ENCODE data around the gene KDM7A.

Gene KDM7A

GRCh38 chr7:140176811-140177702 is at the start of gene KDM7A:
Gene KDM7A (minus strand): TSS chr7:140176983. CDS start chr7:140176937, 46 bp downstream.
- Histone ChIP-seq H3K9me3 (ENCODE audit: insufficient read depth, low read length) (no peaks in the 10 kb centered on the region), H3K36me3 (ENCODE audit: insufficient read depth, insufficient read length, low read length) (no peaks in the 10 kb centered on the region), H3K4me1 (ENCODE audit: insufficient read depth, insufficient read length) (no peaks in the 10 kb centered on the region), H3K27me3 (ENCODE audit: insufficient read depth, insufficient read length) (peaks cover 7% of the 10 kb centered on the region), H3K4me3 (ENCODE audit: insufficient read length, low read depth) (peak within 1 kb of the TSS; percentile 73), H3K9ac (ENCODE audit: insufficient read length, low read depth) (peak within 1 kb of the TSS; percentile 79)
- TF ChIP-seq ZNF274 (IDR thresholded peaks at IDR 0.05; ENCODE audit: low read depth, low read length) = no peak
- TF ChIP-seq YY1 (IDR thresholded peaks at IDR 0.05; ENCODE audit: insufficient read depth, insufficient read length) = no peak
- no peak for TF ChIP-seq SUZ12 (IDR thresholded peaks at IDR 0.05; ENCODE audit: extremely low read depth, insufficient read depth, insufficient read length)
- peak; percentile 71 for DNase-seq (ENCODE audit: low read depth, low spot score)

GRCh38 chr7:140225562-140226249 is 48.9 kb upstream of the KDM7A start:
- Histone ChIP-seq H3K9me3 (ENCODE audit: insufficient read depth, low read length) (no peaks in the 10 kb centered on the region), H3K27me3 (ENCODE audit: insufficient read depth, insufficient read length) (peaks cover 17% of the 10 kb centered on the region), H3K4me1 (ENCODE audit: insufficient read depth, insufficient read length) (no peaks in the 10 kb centered on the region), H3K36me3 (ENCODE audit: insufficient read depth, insufficient read length, low read length) (no peaks in the 10 kb centered on the region), H3K9ac (ENCODE audit: insufficient read length, low read depth) (no peak overlapping the region), H3K4me3 (ENCODE audit: insufficient read length, low read depth) (no peak overlapping the region)
- TF ChIP-seq SUZ12 (IDR thresholded peaks at IDR 0.05; ENCODE audit: extremely low read depth, insufficient read depth, insufficient read length) (no peak), ZNF274 (IDR thresholded peaks at IDR 0.05; ENCODE audit: low read depth, low read length) (no peak), YY1 (IDR thresholded peaks at IDR 0.05; ENCODE audit: insufficient read depth, insufficient read length) (no peak)
- DNase-seq (ENCODE audit: low read depth, low spot score) = no peak

GRCh38 chr7:140223515-140224221 is 46.9 kb upstream of the KDM7A start:
- H3K36me3 ChIP-seq (ENCODE audit: insufficient read depth, insufficient read length, low read length) = no peaks in the 10 kb centered on the region
- DNase-seq (ENCODE audit: low read depth, low spot score) = no peak
- H3K9me3 ChIP-seq (ENCODE audit: insufficient read depth, low read length) = no peaks in the 10 kb centered on the region
- no peaks in the 10 kb centered on the region for H3K4me1 ChIP-seq (ENCODE audit: insufficient read depth, insufficient read length)
- TF ChIP-seq YY1 (IDR thresholded peaks at IDR 0.05; ENCODE audit: insufficient read depth, insufficient read length) = no peak
- no peak for TF ChIP-seq ZNF274 (IDR thresholded peaks at IDR 0.05; ENCODE audit: low read depth, low read length)
- no peak for TF ChIP-seq SUZ12 (IDR thresholded peaks at IDR 0.05; ENCODE audit: extremely low read depth, insufficient read depth, insufficient read length)
- H3K4me3 ChIP-seq (ENCODE audit: insufficient read length, low read depth) = no peak overlapping the region
- H3K9ac ChIP-seq (ENCODE audit: insufficient read length, low read depth) = no peak overlapping the region
- H3K27me3 ChIP-seq (ENCODE audit: insufficient read depth, insufficient read length) = no peaks in the 10 kb centered on the region

GRCh38 chr7:140222814-140223213 is 46.0 kb upstream of the KDM7A start:
- Histone ChIP-seq H3K9ac (ENCODE audit: insufficient read length, low read depth) (no peak overlapping the region), H3K36me3 (ENCODE audit: insufficient read depth, insufficient read length, low read length) (no peaks in the 10 kb centered on the region), H3K27me3 (ENCODE audit: insufficient read depth, insufficient read length) (no peaks in the 10 kb centered on the region), H3K9me3 (ENCODE audit: insufficient read depth, low read length) (0 out of 2 replicates have a peak, but pooled peaks cover 6% of the 10 kb centered on the region), H3K4me3 (ENCODE audit: insufficient read length, low read depth) (no peak overlapping the region), H3K4me1 (ENCODE audit: insufficient read depth, insufficient read length) (no peaks in the 10 kb centered on the region)
- DNase-seq (ENCODE audit: low read depth, low spot score) = no peak
- TF ChIP-seq YY1 (IDR thresholded peaks at IDR 0.05; ENCODE audit: insufficient read depth, insufficient read length) = no peak
- TF ChIP-seq SUZ12 (IDR thresholded peaks at IDR 0.05; ENCODE audit: extremely low read depth, insufficient read depth, insufficient read length) = no peak
- TF ChIP-seq ZNF274 (IDR thresholded peaks at IDR 0.05; ENCODE audit: low read depth, low read length) = no peak

GRCh38 chr7:140219672-140220524 is 43.1 kb upstream of the KDM7A start:
- TF ChIP-seq ZNF274 (IDR thresholded peaks at IDR 0.05; ENCODE audit: low read depth, low read length) (no peak), SUZ12 (IDR thresholded peaks at IDR 0.05; ENCODE audit: extremely low read depth, insufficient read depth, insufficient read length) (no peak), YY1 (IDR thresholded peaks at IDR 0.05; ENCODE audit: insufficient read depth, insufficient read length) (no peak)
- H3K36me3 ChIP-seq (ENCODE audit: insufficient read depth, insufficient read length, low read length) = no peaks in the 10 kb centered on the region
- H3K9ac ChIP-seq (ENCODE audit: insufficient read length, low read depth) = no peak overlapping the region
- H3K4me3 ChIP-seq (ENCODE audit: insufficient read length, low read depth) = no peak overlapping the region
- H3K4me1 ChIP-seq (ENCODE audit: insufficient read depth, insufficient read length) = no peaks in the 10 kb centered on the region
- H3K9me3 ChIP-seq (ENCODE audit: insufficient read depth, low read length) = 0 out of 2 replicates have a peak, but pooled peaks cover 6% of the 10 kb centered on the region
- no peak for DNase-seq (ENCODE audit: low read depth, low spot score)
- H3K27me3 ChIP-seq (ENCODE audit: insufficient read depth, insufficient read length) = no peaks in the 10 kb centered on the region

- Histone ChIP-seq H3K4me3 (ENCODE audit: insufficient read length, low read depth) (no peak overlapping the region), H3K27me3 (ENCODE audit: insufficient read depth, insufficient read length) (no peaks in the 10 kb centered on the region), H3K9me3 (ENCODE audit: insufficient read depth, low read length) (0 out of 2 replicates have a peak, but pooled peaks cover 6% of the 10 kb centered on the region), H3K4me1 (ENCODE audit: insufficient read depth, insufficient read length) (no peaks in the 10 kb centered on the region), H3K36me3 (ENCODE audit: insufficient read depth, insufficient read length, low read length) (no peaks in the 10 kb centered on the region), H3K9ac (ENCODE audit: insufficient read length, low read depth) (no peak overlapping the region)
- no peak for TF ChIP-seq SUZ12 (IDR thresholded peaks at IDR 0.05; ENCODE audit: extremely low read depth, insufficient read depth, insufficient read length)
- TF ChIP-seq ZNF274 (IDR thresholded peaks at IDR 0.05; ENCODE audit: low read depth, low read length) = no peak
- no peak for TF ChIP-seq YY1 (IDR thresholded peaks at IDR 0.05; ENCODE audit: insufficient read depth, insufficient read length)
- DNase-seq (ENCODE audit: low read depth, low spot score) = no peak
Measured at GRCh38 chr7:140218656-140219055, 41.9 kb upstream of the KDM7A start.

Measured in NT2/D1 (cell line).